Ascending aorta (tissue), 2 donors: Measurements from ENCODE around the gene PCOLCE2. TPM values are rescaled to one million over a fixed set of nuclear protein-coding genes. Genes with fewer than 3 reads are reported as not detected.
A peak's percentile ranks its signal among the peaks of the same experiment; 100 is the strongest.

Experiments
- DNase-seq, 2 donors: peaks; one replicate each; pipeline ENCODE4 v3.0.0-alpha.2; 2019; ENCODE audit warnings: low spot score in 2 of 2
- H3K27ac ChIP-seq, 2 donors: fragments of 200-600 bp; sonication (generic); one replicate each; pipeline ENCODE4 v1.5.1; 2016 to 2017; ENCODE audit warnings: mild to moderate bottlenecking in 1 of 2
- H3K27me3 ChIP-seq: fragments of 200-600 bp; sonication (generic); one replicate; pipeline ENCODE4 v1.5.1; 2017
- H3K36me3 ChIP-seq, 2 donors: fragments of 200-600 bp; sonication (generic); one replicate each; pipeline ENCODE4 v1.5.1; 2016
- H3K4me1 ChIP-seq, 2 donors: fragments of 200-600 bp; sonication (generic); one replicate each; pipeline ENCODE4 v1.5.1; 2016 to 2017; ENCODE audit warnings: mild to moderate bottlenecking in 1 of 2
- H3K4me3 ChIP-seq, 2 donors: fragments of 200-600 bp; sonication (generic); one replicate each; pipeline ENCODE4 v1.5.1; 2016 to 2017; ENCODE audit warnings: mild to moderate bottlenecking in 1 of 2
- H3K9me3 ChIP-seq, 2 donors: fragments of 200-600 bp; sonication (generic); one replicate each; pipeline ENCODE4 v1.5.1; 2016
- intact Hi-C: fragments of 100-400 bp; cut with DNase I; formaldehyde crosslinking; loops from one replicate; pipeline ENCODE4 v1.15.1; 2023
- total RNA-seq: library from RNA; depleted of rRNA; stranded (reverse); fragments of >200 nt; gene quantifications from one replicate; pipeline ENCODE4 v1.1.0, GENCODE V29; 2016
- TF ChIP-seq, protein P1 (sequence below), 3 experiments: fragments of 200-600 bp in 2 of 3; fragments of 450-650 bp in 1 of 3; sonication (generic) in 2 of 3; IDR thresholded peaks; one replicate each; pipeline ENCODE4 v1.5.1; 2016 to 2019; ENCODE audit warnings: antibody characterized with exemption in 3 of 3, mild to moderate bottlenecking in 1 of 3, moderate library complexity in 1 of 3

PCOLCE2 gene, protein sequence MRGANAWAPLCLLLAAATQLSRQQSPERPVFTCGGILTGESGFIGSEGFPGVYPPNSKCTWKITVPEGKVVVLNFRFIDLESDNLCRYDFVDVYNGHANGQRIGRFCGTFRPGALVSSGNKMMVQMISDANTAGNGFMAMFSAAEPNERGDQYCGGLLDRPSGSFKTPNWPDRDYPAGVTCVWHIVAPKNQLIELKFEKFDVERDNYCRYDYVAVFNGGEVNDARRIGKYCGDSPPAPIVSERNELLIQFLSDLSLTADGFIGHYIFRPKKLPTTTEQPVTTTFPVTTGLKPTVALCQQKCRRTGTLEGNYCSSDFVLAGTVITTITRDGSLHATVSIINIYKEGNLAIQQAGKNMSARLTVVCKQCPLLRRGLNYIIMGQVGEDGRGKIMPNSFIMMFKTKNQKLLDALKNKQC
- 58.1 TPM for total RNA-seq

- H3K36me3 ChIP-seq, result no peaks in the 10 kb centered on the region
- peaks cover 0 to 6% of the 10 kb centered on the region in 2 donors for H3K4me1 ChIP-seq
- peak within 1 kb of the TSS; percentile 79 to 81 for H3K4me3 ChIP-seq
- TF ChIP-seq, protein P1, sequence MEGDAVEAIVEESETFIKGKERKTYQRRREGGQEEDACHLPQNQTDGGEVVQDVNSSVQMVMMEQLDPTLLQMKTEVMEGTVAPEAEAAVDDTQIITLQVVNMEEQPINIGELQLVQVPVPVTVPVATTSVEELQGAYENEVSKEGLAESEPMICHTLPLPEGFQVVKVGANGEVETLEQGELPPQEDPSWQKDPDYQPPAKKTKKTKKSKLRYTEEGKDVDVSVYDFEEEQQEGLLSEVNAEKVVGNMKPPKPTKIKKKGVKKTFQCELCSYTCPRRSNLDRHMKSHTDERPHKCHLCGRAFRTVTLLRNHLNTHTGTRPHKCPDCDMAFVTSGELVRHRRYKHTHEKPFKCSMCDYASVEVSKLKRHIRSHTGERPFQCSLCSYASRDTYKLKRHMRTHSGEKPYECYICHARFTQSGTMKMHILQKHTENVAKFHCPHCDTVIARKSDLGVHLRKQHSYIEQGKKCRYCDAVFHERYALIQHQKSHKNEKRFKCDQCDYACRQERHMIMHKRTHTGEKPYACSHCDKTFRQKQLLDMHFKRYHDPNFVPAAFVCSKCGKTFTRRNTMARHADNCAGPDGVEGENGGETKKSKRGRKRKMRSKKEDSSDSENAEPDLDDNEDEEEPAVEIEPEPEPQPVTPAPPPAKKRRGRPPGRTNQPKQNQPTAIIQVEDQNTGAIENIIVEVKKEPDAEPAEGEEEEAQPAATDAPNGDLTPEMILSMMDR (IDR thresholded peaks at IDR 0.05), result peak in 1 of 3 experiments; percentile 18
- no peaks in the 10 kb centered on the region for H3K9me3 ChIP-seq
- H3K27ac ChIP-seq, result peak within 1 kb of the TSS; percentile 64 to 69
- intact Hi-C loops, result loop anchor here (2.0 to 5.0 kb wide), 2 partner anchors 22 to 44 kb away; no protein-coding TSS in a partner anchor
- no peak for DNase-seq
- H3K27me3 ChIP-seq, result no peaks in the 10 kb centered on the region
These were observed at the start of gene PCOLCE2 for GRCh38 chr3:142888481-142889211. Gene PCOLCE2 (minus strand): TSS chr3:142889083. CDS start chr3:142888896, 187 bp downstream.

- no peak for DNase-seq
These were observed 47.1 kb upstream of the PCOLCE2 start for GRCh38 chr3:142935963-142936362.

GRCh38 chr3:142934887-142935269, 46.0 kb upstream of the PCOLCE2 start:
- no peaks in the 10 kb centered on the region for H3K36me3 ChIP-seq
- TF ChIP-seq, protein P1 (IDR thresholded peaks at IDR 0.05), result no peak
- intact Hi-C loops, result loop anchor here (5.0 kb wide), 1 partner anchor 48 kb away; the partner anchor contains the start of gene PCOLCE2
- H3K27me3 ChIP-seq, result no peaks in the 10 kb centered on the region
- no peaks in the 10 kb centered on the region for H3K4me1 ChIP-seq
- no peak overlapping the region for H3K4me3 ChIP-seq
- H3K9me3 ChIP-seq, result no peaks in the 10 kb centered on the region
- DNase-seq, result no peak
- H3K27ac ChIP-seq, result no peak overlapping the region

More at GRCh38 chr3:142935963-142936362, 47.1 kb upstream of the PCOLCE2 start:
- intact Hi-C loops, result no loop called here
- TF ChIP-seq, protein P1 (IDR thresholded peaks at IDR 0.05), result no peak
- Histone ChIP-seq H3K4me3 (no peak overlapping the region), H3K36me3 (no peaks in the 10 kb centered on the region), H3K27me3 (no peaks in the 10 kb centered on the region), H3K4me1 (no peaks in the 10 kb centered on the region), H3K9me3 (no peaks in the 10 kb centered on the region), H3K27ac (no peak overlapping the region)

DNA sequence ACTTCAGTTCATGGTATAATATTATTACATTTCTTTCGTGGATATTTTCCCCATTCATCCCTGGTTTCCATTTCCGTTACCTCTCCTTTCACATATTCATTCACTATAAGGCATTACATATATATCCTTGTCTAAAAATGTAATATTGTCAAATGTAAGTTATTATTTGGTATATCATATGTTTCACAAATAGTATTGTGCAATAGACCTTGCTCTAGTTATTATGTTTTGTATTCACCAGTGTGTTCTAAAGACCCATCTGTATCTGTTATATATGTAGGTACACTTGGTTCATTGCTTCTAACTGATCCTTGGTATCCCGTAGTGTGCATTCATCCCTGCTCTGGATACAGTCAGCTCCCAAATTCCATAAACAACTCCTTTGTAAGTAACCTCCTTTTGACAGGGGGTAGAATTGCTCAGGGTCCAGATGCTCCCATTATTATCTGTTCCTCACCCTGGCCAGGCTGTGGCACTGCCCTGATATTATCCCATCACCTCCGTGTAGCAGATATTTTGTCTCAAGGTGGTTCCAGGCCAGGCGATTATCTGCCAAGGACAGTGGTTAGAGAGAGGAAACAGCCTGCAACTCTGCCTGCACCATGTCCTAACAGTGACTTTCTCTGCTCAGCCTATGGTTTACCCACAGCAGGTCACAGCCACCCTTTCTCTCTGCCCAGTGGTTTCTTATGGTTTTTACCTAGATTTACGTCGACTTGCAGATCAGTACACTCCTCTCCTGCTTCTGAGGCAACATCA, 45.4 kb upstream of the PCOLCE2 start:
- no peaks in the 10 kb centered on the region for H3K36me3 ChIP-seq
- no peak for DNase-seq
- TF ChIP-seq, protein P1 (IDR thresholded peaks at IDR 0.05), result no peak
- H3K27me3 ChIP-seq, result no peaks in the 10 kb centered on the region
- no peak overlapping the region for H3K27ac ChIP-seq
- no peaks in the 10 kb centered on the region for H3K9me3 ChIP-seq
- no peaks in the 10 kb centered on the region for H3K4me1 ChIP-seq
- intact Hi-C loops, result loop anchor here (5.0 kb wide), 1 partner anchor 47 kb away; the partner anchor contains the start of gene PCOLCE2
- H3K4me3 ChIP-seq, result no peak overlapping the region

DNA sequence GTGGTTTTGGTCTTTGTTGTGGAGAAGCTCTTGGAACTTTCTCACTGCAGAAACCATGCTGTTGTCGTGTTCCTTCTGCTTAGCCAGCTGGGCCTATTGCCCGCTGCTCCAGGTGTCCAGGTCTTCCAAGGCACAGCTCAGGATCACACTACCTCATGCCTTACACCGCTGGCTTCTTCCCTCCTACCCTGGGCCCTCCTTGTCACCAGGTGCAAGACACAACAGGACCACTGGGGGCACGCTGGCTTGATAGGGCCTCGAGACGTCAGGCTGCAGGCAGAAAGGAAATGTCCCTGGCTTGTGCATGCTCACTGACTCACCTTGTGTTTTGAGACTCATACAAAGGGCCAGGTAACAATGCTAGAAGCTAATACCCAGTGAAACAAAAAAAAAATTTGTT, 42.3 kb upstream of the PCOLCE2 start:
- intact Hi-C loops, result loop anchor here (5.0 kb wide), 1 partner anchor 44 kb away; the partner anchor contains the start of gene PCOLCE2
- no peak for DNase-seq
- no peaks in the 10 kb centered on the region for H3K36me3 ChIP-seq
- H3K27me3 ChIP-seq, result no peaks in the 10 kb centered on the region
- H3K9me3 ChIP-seq, result no peaks in the 10 kb centered on the region
- TF ChIP-seq, protein P1 (IDR thresholded peaks at IDR 0.05), result no peak
- no peak overlapping the region for H3K4me3 ChIP-seq
- H3K27ac ChIP-seq, result no peak overlapping the region
- no peaks in the 10 kb centered on the region for H3K4me1 ChIP-seq
